OCI-LY1 (cell line): Measurements from ENCODE around the gene NLK.

Source experiments
- CTCF ChIP-seq: fragments of 200-600 bp; sonication (generic), shearing (Covaris generic); IDR thresholded peaks from 2 replicates; pipeline ENCODE4 v1.5.1; 2017; ENCODE audit warnings: mild to moderate bottlenecking, antibody characterized with exemption, low read length, moderate library complexity, mixed read lengths
- EZH2 ChIP-seq: fragments of 200-600 bp; sonication (generic), shearing (Covaris generic); IDR thresholded peaks from 2 replicates; pipeline ENCODE4 v1.8.0; 2017; ENCODE audit warnings: borderline replicate concordance, mixed run types, mild to moderate bottlenecking, antibody characterized with exemption, low read length, moderate library complexity, mixed read lengths

GRCh38 chr17:28199728-28200127, 157.3 kb downstream of the NLK start:
- no peak for TF ChIP-seq EZH2
- no peak for TF ChIP-seq CTCF
